A549 (cell line): Measurements from ENCODE around the gene USP2.
A peak's percentile ranks its signal among the peaks of the same experiment; 100 is the strongest.

Experiments
- CEBPB ChIP-seq, 2 experiments: fragments of >200 bp in 1 of 2; sonication (Bioruptor Twin) in 1 of 2; formaldehyde crosslinking in 1 of 2; IDR thresholded peaks; 2 replicates each; pipeline ENCODE4 v1.6.1; 2012 to 2016
- EP300 ChIP-seq, 2 experiments: fragments of >200 bp; sonication (Bioruptor Twin); formaldehyde crosslinking; IDR thresholded peaks; 2 replicates in 1 of 2; 3 replicates in 1 of 2; pipeline ENCODE4 v1.6.1; 2016 to 2017
- JUN ChIP-seq, 2 experiments: fragments of >200 bp; sonication (Bioruptor Twin); formaldehyde crosslinking; IDR thresholded peaks; 2 replicates in 1 of 2; 3 replicates in 1 of 2; pipeline ENCODE4 v1.6.1; 2016 to 2017
- MAZ ChIP-seq: fragments of 150-350 bp; IDR thresholded peaks from 2 replicates; pipeline ENCODE4 v1.6.1; 2014; ENCODE audit warnings: antibody characterized with exemption, low read depth, low read length, borderline replicate concordance
- MYC ChIP-seq: IDR thresholded peaks from 2 replicates; pipeline ENCODE4 v1.6.1; 2012; ENCODE audit warnings: mild to moderate bottlenecking, inconsistent platforms, low read length, improper control_type of control experiment, borderline replicate concordance
- RCOR1 ChIP-seq: fragments of 150-350 bp; IDR thresholded peaks from 2 replicates; pipeline ENCODE4 v1.6.1; 2014; ENCODE audit warnings: antibody characterized with exemption, low read length, low read depth
- RFX5 ChIP-seq: fragments of 450-650 bp; IDR thresholded peaks from 2 replicates; pipeline ENCODE4 v1.7.1; 2014; ENCODE audit warnings: antibody characterized with exemption, mild to moderate bottlenecking, moderate library complexity
- TF ChIP-seq, protein P1 (sequence below): fragments of >200 bp; sonication (Bioruptor Twin); formaldehyde crosslinking; IDR thresholded peaks from 3 replicates; pipeline ENCODE4 v1.5.1; 2016
- TF ChIP-seq, protein P2 (sequence below): fragments of 200-600 bp; sonication (generic); IDR thresholded peaks from 2 replicates; pipeline ENCODE4 v1.6.1; 2016; ENCODE audit warnings: antibody characterized with exemption, mild to moderate bottlenecking, moderate library complexity
- TF ChIP-seq, protein P3 (sequence below): fragments of 450-650 bp; IDR thresholded peaks from 2 replicates; pipeline ENCODE4 v1.6.1; 2014; ENCODE audit warnings: antibody characterized with exemption

DNA sequence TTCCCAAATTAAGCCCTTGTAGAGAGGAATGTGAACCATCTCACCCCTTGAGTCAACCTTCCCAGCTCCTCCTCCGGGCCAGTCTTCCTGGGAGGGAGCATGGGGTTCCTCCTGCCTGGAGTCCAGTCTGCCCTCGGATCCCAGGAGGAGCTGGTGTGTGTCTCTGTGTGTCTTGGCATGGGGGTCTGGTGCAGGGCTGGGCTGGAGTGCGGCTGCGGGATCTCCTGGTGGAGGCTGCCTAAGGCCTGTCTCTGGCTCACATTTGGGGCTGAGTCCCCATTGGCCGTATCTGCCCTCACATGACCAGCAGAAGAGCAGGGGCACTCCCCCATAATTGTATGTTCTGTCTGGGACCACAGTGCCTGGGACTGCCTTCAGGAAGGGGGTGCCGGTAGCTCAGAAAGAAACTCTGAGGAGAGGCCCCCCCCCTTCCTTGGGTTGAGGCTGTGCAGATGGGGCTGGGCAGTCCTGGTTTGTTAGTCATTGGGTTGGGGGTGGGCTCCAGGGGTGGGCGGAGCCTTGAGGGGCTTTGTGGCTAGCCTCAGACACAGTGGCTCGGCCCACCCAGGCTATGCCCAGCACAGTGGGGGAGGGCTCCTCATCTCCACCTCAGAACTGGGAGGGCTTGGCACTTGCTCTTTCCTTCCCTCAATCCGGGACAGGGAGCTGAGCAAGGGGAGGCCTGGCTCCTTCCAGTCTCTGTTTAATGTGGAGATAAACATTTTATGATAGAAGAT, 43.7 kb downstream of the USP2 start:
- TF ChIP-seq, protein P1, sequence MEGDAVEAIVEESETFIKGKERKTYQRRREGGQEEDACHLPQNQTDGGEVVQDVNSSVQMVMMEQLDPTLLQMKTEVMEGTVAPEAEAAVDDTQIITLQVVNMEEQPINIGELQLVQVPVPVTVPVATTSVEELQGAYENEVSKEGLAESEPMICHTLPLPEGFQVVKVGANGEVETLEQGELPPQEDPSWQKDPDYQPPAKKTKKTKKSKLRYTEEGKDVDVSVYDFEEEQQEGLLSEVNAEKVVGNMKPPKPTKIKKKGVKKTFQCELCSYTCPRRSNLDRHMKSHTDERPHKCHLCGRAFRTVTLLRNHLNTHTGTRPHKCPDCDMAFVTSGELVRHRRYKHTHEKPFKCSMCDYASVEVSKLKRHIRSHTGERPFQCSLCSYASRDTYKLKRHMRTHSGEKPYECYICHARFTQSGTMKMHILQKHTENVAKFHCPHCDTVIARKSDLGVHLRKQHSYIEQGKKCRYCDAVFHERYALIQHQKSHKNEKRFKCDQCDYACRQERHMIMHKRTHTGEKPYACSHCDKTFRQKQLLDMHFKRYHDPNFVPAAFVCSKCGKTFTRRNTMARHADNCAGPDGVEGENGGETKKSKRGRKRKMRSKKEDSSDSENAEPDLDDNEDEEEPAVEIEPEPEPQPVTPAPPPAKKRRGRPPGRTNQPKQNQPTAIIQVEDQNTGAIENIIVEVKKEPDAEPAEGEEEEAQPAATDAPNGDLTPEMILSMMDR = no peak
- TF ChIP-seq, protein P2, sequence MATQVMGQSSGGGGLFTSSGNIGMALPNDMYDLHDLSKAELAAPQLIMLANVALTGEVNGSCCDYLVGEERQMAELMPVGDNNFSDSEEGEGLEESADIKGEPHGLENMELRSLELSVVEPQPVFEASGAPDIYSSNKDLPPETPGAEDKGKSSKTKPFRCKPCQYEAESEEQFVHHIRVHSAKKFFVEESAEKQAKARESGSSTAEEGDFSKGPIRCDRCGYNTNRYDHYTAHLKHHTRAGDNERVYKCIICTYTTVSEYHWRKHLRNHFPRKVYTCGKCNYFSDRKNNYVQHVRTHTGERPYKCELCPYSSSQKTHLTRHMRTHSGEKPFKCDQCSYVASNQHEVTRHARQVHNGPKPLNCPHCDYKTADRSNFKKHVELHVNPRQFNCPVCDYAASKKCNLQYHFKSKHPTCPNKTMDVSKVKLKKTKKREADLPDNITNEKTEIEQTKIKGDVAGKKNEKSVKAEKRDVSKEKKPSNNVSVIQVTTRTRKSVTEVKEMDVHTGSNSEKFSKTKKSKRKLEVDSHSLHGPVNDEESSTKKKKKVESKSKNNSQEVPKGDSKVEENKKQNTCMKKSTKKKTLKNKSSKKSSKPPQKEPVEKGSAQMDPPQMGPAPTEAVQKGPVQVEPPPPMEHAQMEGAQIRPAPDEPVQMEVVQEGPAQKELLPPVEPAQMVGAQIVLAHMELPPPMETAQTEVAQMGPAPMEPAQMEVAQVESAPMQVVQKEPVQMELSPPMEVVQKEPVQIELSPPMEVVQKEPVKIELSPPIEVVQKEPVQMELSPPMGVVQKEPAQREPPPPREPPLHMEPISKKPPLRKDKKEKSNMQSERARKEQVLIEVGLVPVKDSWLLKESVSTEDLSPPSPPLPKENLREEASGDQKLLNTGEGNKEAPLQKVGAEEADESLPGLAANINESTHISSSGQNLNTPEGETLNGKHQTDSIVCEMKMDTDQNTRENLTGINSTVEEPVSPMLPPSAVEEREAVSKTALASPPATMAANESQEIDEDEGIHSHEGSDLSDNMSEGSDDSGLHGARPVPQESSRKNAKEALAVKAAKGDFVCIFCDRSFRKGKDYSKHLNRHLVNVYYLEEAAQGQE = no peak
- no peak for TF ChIP-seq JUN (IDR thresholded peaks at IDR 0.05)
- TF ChIP-seq RCOR1 = no peak
- TF ChIP-seq CEBPB (IDR thresholded peaks at IDR 0.05) = no peak
- TF ChIP-seq, protein P3, sequence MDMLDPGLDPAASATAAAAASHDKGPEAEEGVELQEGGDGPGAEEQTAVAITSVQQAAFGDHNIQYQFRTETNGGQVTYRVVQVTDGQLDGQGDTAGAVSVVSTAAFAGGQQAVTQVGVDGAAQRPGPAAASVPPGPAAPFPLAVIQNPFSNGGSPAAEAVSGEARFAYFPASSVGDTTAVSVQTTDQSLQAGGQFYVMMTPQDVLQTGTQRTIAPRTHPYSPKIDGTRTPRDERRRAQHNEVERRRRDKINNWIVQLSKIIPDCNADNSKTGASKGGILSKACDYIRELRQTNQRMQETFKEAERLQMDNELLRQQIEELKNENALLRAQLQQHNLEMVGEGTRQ = peak; percentile 25; the same call in 1 of the 2 replicates
- no peak for TF ChIP-seq RFX5
- TF ChIP-seq MAZ = no peak
- no peak for TF ChIP-seq MYC
- no peak for TF ChIP-seq EP300 (IDR thresholded peaks at IDR 0.05)
